NCI-H146 (cell line): ENCODE measurements around the gene DDC.
A peak's percentile ranks its signal among the peaks of the same experiment; 100 is the strongest.
"Not testable (repeated sequence)": the region's sequence is repeated elsewhere in the genome, so short reads cannot be mapped to it uniquely, and the experiment has no call there.

ENCODE experiments used
- DNase-seq: peaks from one replicate; lab custom pipeline; 2025; lab: John Stamatoyannopoulos, UW

The DDC gene

DNA sequence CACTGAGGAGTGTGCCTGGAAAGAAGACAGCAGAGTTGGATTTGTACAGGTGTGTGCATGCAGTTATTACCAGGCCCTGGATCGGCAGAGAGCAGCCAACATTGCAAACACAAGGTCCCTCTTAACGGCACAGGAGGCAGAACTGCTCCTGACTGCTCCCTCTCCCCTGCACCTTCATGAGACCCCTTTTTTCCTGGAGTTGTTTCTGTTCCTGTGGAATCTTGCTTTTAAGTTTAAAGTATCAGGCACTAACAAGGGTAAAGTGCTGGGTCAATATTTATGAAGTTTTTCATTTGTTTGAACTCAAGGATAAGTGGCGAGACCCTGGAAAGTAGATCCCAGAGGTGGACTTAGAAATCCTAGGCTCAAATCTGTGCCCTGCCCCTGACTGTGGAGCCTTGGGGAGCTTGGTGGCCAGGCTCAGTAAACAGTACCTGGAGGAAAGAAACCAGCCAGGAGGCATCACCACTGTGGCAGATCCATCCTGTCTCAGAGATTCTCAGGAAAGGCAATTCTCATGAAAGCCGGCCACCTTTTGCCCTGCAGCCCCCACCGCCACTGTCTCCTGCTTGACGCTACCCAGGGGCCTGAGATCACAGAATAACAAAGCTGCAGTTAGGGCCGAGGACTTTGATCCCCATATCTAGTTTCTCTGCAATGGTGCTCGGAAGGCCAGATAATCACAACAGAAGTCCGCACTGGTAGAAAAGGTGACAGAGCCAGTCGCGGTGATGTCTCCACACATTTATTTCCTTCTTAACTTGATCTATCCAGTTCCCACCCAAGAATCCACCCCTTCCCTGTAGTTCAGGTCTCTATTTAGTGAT lies 36.7 kb downstream of the DDC start:
- no peak for DNase-seq

DNA sequence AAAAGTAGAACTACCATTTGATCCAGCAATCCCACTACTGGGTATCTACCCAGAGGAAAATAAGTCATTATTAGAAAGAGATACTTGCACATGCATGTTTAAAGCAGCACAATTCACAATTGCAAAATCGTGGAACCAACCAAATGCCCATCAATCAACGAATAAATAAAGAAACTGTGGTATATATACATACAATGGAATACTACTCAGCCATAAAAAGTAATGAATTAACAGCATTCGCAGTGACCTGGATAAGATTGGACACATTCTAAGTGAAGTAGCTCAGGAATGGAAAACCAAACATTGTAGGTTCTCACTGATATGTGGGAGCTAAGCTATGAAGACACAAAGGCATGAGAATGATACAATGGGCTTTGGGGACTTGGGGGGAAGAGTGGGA lies 45.9 kb downstream of the DDC start:
- DNase-seq, result not testable (repeated sequence)

DNA sequence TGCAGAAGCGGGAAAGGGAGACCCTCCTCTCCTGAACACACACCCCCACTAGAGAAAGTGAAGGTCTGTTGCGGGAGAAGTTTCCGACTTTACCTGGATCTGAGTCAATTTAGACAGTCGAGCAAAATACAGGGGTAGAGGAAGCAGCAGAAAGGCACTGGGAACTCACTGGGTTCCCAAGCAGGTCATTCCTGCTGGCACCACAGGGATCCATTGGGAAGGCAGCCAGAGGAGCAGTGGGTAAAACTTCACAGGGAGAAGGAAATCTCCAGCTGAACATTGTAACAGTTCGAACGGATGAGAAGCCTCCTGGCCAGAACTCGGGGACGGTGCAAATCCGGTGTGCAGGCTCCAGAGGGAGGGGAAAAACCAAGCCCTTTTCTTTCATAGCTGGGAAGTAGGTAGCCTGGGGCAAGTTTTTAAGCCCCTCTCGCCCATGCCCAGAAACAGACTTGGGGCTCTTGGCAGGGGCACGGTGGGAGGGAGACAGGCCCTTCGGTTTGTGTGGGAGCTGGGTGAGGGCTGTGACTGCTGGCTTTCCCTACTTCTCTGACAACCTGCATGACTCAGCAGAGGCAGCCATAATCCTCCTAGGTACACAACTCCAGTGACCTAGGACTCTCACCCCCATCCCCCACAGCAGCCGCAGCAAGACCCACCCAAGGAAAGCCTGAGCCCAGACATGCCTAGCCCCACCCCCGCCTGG lies 51.9 kb downstream of the DDC start:
- no peak for DNase-seq

DNA sequence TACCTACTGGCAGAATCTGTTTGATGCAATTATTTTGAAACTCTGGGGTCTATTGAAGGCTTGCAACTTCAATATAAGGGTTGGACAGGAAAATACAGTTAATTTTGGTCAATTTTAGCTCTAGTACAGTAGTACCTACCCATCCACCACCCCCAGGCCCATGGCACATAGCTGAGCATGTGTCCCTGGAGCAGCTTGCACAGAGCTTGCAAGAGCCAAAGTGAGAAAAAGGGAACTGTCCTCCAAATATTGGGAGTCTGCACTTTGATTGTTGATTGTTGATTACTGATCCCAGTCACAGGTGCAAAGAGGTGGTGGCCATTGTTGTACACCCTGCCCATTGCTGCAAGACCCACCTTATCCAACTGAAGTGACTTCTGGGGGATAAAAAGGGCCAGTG lies 52.8 kb downstream of the DDC start:
- no peak for DNase-seq

DNA sequence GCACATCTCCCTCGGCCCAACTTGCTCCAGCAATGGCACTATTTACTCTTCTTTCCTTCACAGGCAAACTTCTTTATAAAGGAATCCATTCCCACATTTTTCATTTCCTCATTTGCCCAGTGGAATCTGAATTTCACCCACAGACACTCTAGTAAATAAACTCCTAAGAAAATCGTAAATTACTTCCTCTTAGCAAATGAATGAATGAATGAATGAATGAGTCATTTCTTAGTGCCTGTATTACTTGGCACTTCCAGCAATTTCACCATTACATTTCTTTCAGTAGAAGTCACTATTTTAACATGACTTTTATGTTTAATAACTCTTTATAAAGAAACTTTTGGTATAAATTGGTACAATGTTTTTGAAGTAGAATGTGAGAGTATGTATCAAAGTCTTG lies 55.7 kb downstream of the DDC start:
- DNase-seq, result no peak

DNA sequence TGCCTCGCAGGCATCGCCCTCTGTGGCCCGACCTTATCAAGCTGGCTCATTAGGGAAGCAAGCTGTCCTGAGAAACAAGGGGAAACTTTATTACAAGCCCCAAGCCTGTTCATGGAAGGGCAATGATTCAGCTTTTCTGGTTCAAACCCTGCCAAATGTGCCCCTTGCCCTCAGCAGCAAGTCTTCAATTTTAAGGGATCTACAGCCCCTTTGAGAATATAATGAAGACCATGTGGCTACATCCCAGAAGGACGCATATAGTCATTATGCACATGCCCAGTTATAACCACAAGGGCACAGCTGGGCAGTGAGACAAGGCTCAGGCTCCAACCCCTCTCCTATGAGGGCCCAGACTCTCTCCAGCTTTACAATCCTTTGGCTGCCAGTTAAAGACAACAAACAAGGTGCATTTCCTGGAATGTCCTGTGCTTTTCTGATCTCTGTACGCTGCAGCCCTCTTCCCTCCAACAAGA lies 56.7 kb downstream of the DDC start:
- DNase-seq, result no peak

DNA sequence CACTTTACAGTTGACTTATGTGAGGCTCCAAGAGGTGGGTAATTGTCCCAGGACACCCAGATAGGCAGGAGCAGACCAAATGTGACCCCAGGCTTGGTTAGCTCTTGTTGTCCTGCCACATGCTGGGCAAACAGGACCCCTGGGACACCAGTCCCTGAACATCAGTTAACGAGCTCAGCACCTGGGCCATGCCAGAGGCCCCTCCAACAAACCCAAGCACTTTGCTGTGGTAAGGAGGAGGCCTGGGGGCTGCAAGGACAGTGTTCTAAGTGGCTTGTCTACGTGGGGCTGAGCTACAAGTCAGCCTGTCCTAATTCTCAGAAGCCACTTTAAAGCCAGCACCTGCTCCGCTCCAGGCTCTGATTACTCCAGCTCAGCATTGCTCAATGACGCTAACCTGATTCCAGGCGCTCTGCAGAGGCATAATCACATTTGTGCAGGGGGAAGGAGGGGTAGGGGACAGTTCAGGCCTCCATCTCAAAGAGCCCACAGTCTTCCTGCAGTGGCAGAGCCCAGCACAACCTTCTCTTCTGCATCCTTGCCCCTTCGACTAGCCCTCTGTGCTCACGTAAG lies 57.2 kb downstream of the DDC start:
- DNase-seq, result no peak

DNA sequence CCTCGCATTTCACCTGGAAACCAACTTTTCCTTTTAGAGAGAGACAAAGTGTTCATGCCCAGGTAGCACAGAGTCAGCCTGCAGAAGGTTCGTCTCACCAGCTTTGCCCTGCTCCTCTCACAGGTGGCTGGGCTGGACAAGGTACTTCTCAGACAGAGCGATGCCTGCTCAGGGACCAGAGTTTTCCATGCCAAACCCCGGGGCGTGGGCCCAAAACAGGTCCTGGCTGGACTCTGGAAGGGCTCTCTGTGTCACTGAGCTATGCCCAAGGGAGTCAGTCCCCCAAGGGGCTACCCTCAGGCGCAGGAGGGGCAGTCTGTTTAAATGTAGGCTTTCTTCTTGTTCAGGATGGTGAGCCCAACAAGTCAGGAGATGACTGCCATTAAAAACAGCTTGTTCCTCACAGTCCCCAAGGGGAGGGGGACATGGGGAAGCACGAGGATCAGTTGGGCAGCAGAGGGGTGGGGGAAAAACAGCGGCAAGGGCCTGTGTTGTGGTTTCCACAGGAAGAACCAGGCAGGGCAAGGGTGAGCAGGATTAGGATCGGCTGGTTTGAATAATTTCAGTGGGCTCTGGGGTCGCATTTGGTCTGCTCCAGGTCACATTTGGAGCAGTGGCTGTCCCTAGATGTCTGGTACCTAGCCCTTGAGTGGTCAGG lies 59.5 kb downstream of the DDC start:
- no peak for DNase-seq

DNA sequence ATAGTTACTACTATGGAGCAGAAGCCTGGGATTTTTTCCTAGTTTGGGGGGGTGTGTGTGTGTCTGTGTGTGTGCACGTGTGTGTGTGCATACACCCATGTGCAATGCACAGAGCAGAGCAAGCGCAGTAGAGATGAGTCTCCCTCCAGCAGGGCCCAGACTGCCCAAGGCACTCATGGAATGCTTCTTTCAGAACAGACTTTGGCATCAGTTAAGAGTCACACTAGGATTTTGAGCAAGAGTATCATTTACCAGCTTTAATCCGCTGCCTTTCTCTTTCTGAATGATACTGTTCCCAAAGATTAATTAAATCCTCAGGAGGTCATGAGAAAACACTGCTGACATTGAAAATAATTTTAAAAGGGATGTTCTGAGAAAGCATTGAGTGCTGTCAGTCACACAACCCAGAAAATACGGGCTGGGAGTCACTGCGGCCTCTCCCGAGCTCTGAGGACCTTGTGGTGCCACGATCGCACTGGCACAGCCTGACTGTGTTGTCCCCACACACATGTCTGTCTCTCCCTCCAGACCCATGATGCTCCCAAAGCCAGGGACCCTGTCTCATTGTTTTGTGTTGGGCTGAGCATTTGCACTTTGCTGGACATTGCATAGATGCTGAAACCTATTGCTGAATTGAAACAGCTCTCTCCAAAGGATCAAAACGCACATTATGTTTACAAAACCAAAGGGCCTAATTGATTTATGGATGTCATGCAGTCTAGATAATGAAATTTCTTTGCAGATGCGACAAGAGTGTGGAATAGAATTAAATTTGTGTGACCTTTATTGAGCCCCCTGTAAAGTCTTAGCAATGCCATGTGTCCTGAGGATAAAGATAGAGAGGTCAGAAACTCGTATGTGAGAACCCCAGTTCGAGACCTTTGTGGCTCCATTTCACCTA lies 60.3 kb downstream of the DDC start:
- no peak for DNase-seq

DNA sequence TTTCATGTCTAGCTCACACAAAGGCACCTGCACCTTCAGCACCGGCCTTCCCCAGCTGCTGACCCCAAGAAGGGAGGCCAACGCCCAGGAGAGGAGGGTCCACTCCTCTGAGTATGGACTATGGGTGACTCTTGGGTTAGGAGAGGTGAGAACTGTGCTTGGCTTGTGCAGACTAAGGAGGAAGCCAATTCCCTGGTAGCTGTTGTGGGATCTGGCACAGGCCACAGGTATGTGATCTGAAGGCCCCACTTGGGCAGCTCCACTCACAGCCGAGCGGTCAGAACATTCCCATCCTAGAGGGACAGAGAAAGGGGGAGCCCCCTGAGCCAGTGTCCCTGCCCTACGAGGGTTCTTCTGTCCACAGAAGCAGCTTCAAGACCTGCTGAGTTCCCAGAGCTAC lies 62.3 kb downstream of the DDC start:
- no peak for DNase-seq

DNA sequence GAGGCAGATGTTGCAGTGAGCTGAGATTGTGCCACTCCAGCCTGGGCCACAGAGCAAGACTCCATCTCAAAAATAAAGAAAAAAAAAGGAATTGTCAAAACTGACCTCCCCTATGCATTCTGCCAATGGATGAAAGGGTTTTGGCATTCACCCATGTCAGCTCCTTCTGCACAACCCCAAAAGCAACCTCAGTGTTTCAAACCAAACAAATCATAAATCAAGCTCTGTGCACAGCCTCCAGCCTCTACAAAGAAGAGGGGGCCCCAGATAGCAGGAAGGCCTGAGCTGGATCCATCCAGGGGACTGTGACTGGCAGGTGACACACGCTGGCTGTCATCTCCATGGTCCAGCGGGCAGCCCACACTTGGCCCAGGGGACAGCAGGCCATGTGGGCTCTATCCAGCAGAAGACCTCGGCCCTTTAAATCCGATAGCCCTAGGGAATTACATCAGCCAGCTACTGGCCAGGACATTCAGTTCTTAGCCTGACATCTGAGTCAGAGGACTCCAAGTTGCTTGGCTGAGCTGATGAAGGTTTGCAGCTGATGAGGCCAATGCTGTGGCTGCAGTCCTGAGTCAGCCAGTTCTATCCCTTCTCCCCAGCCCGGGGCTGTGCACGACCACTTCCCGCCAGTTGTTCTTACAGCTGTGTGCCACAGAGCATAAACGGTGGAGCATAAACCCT lies 63.1 kb downstream of the DDC start:
- no peak for DNase-seq

DNA sequence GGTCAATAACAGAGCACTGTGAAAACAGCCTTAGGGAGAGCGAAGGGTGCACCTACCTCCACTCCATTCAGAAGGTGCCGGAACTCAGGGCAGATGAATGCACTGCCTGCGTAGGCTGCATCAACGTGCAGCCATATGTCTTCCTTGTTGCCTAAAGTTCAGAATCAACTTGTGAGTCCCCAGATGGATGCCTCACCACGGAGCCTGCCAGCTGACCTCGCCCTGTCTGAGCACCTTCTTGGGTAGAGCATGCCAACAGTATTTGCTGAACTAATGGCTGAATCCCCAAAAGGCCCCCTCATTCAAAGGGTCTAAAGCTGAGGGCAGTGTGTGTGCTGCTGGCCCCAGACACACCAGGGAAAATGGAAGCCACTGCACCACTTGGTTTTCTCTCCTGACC lies 66.1 kb downstream of the DDC start:
- no peak for DNase-seq

DNA sequence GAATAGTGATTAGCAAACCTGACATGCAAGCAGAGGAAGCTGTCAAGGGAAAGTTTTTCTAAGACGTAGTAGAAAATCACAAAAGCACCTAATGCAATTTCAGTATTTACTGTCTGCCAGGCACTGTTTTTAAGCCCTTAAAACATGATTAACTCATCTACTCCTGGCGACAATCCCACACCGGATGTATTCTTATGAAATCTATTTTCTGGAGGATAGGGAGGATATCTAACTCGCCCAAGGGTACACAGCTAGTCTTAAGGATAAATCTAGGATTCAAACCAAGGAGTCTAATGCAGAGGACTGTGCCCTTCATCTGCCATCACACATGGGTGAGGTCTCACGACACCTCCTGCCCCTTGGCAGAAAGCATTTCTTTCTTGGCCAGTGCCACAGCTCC lies 67.2 kb downstream of the DDC start:
- no peak for DNase-seq

DNA sequence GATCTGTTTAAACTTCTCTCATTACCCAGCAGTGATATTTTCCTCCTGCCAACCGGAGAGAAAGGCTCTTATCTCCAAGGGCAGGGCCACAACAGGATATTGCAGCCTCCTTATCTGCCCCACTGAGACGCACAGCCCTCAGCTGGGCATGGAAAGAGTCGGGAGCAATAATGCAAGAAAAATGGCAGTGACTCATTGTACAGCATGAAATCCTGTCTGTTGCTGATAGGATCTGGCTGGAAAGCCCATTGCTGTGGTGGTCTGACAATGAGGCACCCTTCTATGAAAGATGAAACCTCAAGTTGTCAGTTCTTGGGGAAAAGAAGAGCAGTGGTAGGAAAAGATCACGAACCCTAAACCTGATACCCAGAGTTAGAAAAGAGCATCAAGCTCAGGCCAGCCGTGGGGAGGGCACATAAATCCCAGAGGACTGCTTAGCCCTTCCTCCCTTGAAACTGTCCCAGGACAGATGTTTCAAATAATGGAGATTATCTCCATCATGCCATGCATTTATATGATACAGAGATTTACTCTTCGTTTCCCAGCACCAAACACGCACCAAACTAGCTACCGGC lies 68.0 kb downstream of the DDC start:
- peak; percentile 78 for DNase-seq

DNA sequence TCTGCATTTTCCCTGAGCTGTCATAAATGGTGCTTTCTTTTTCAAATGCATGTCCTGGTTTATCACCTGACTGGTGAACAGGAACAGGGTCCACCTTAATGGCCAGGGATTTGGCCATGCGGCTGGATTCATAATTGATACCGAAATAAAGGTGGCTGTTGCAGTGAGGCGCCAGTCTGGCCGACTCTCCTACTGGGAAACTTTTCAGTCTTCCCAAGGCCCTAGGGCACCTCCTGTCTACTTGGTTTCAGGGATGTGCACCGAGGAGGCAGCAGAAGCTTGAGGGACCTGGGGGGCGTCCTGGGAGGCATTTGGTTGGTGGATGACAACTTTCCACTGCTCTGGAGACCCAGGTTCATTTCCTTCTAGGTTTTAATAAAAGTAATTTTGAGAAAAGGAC lies 68.6 kb downstream of the DDC start:
- peak; percentile 54 for DNase-seq

DNA sequence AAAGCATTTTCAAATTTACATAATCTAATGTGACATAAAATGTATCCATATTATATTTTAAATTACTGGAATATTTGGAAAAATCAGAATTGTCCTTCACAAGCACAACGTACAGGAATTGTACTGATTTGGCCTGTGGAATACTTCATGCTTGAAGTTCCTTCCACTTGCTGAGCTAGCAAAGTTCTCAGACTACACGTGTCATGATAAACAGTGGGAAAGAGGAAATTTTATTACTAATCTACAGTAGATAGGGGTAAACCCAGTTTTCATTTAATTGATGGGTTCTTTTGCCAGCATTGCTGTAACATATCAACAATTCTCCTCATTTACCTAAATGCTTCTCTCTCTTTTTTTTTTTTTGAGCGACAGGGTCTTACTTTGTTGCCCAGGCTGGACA lies 69.5 kb downstream of the DDC start:
- no peak for DNase-seq

DNA sequence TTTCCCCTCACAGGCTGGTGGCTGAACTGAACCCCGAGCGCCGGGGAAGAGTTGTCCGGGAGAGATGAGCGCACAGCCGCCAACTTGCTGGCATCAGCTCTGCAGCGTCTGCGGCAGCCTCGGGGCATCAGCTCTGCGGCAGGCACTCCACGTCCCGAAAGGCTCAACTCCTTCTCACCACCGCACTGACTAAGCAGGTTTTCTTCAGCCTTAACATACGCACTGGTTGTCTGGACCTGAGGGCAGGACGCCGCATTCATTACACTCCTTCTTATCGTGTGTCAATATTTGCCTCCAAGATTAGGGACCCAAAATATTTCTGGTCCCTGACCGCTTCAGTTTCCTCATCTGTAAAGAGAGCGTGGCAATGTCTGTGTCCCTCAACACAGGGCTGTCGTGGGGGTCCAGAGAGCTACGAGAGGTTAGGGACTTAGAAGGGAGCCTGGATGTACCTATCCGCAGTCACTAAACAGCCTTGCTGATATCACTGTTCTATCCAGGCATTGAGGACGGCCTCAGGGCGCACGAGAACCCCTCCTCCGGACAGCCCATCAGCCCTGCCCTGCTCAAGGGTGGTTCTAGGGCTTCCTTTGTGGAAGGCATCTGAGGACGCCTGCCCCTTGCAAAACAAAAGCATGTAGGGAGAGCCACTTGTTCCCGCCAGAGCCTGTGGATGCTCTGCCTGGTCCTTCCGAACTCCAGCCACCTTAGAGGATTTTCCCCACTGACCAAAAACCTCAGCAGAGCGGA lies 72.3 kb downstream of the DDC start:
- no peak for DNase-seq

DNA sequence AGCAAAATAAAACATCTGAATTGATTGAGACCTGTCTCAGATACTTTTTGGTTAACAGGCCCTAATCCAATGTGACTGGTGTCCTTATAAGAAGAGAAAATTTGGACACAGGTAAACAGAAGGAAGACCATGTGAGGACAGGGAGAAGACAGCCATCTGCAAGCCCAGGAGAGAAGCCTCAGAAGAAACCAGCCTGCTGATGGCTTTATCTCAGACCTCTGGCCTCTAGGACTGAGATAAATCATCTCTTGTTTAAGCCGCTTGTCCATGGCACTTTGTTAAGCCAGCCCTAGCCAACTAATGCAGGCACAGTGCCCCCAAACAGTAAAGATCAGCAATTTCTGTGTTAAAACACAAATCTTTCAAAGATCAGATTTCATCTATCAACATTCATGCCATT lies 73.3 kb downstream of the DDC start:
- no peak for DNase-seq

DNA sequence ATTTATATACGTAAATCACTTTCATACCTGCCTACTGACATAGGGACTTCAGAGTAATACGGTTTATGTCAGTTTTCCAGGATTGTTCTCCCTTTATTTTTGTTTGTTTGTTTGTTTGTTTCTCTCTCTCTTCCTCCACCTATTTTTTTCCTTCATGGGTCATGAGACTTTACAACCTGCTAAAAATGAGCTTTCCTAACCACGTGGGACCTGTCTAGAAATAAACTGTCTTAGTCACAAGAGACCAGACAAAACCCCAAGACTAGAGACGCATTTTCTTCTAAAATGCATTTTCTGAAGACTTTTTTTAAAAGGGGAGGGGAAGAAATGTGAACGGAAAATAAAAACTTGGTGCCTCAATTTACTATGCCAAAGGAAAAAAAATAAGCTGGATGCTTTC lies 74.0 kb downstream of the DDC start:
- no peak for DNase-seq

DNA sequence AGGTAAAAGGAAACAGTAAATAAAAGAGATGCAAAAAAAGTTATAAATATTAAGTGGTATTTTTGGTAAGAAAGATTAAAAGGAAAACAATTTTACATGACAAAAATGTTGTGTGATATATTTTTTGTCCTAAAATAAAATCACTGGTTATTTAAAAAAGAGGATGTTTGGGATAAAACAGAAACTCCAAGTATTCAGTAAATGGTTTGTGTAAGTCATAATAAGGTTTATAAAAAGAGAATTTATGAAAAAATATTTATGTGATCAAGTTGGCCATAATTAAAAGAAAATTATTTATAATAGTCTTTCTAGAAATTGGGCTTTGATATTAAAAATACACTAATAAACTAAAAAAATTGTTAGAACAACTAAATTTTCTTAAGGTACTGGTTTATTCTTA lies 76.8 kb downstream of the DDC start:
- no peak for DNase-seq
